GM12865 (cell line): ENCODE measurements around the gene CAMP.
A peak's percentile ranks its signal among the peaks of the same experiment; 100 is the strongest.

Experiments
- DNase-seq: peaks from one replicate; pipeline ENCODE4 v3.0.0; 2010; ENCODE audit warnings: low read depth
- H3K4me3 ChIP-seq: 2 replicates; pipeline ENCODE4 v1.5.1; 2011; ENCODE audit warnings: mild to moderate bottlenecking, low read depth, low read length, control low read depth
- TF ChIP-seq, protein P1 (sequence below): IDR thresholded peaks from 2 replicates; pipeline ENCODE4 v1.5.1; 2011; ENCODE audit warnings: low read length, control low read depth, low read depth, inconsistent platforms; ENCODE audit not compliant: insufficient read depth; ENCODE audit errors: missing control alignments

The CAMP gene

GRCh38 chr3:48238531-48239085 is 15.3 kb downstream of the CAMP start:
- DNase-seq: no peak
- H3K4me3 ChIP-seq: no peak overlapping the region
- TF ChIP-seq, protein P1, sequence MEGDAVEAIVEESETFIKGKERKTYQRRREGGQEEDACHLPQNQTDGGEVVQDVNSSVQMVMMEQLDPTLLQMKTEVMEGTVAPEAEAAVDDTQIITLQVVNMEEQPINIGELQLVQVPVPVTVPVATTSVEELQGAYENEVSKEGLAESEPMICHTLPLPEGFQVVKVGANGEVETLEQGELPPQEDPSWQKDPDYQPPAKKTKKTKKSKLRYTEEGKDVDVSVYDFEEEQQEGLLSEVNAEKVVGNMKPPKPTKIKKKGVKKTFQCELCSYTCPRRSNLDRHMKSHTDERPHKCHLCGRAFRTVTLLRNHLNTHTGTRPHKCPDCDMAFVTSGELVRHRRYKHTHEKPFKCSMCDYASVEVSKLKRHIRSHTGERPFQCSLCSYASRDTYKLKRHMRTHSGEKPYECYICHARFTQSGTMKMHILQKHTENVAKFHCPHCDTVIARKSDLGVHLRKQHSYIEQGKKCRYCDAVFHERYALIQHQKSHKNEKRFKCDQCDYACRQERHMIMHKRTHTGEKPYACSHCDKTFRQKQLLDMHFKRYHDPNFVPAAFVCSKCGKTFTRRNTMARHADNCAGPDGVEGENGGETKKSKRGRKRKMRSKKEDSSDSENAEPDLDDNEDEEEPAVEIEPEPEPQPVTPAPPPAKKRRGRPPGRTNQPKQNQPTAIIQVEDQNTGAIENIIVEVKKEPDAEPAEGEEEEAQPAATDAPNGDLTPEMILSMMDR: no peak

GRCh38 chr3:48240000-48240963 is 17.0 kb downstream of the CAMP start:
- DNase-seq: no peak
- TF ChIP-seq, protein P1: no peak
- H3K4me3 ChIP-seq: peak overlapping the region; percentile 36

DNA sequence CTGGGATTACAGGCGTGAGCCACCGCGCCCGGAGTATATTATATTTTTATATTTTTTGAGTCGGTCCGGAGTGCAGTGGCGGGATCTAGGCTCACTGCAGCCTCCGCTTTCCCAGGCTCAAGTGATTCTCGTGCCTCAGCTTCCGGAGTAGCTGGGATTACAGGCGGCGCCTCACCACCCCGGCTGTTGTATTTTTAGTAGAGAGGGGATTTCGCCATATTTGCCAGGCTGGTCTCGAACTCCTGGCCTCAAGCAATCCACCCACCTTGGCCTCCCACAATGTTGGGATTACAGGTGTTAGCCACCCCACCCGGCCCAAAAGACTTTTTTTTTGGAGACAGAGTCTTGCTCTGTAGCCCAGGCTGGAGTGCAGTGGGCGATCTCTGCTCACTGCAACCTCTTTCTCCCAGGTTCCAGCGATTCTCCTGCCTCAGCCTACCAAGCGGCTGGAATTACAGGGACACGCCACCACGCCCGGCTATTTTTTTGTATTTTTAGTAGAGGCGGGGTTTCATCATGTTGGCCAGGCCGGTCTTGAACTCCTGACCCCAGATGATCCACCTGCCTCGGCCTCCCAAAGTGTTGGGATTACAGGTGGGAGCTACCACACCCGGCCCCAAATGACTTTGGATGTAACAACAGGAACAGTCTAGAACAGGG is 18.6 kb downstream of the CAMP start:
- TF ChIP-seq, protein P1: no peak
- peak; percentile 60 for DNase-seq

GRCh38 chr3:48243886-48244285 is 20.6 kb downstream of the CAMP start:
- DNase-seq: no peak
- TF ChIP-seq, protein P1: no peak
- no peak overlapping the region for H3K4me3 ChIP-seq

More for the DNA sequence above, 18.6 kb downstream of the CAMP start:
- peak overlapping the region; percentile 93 for H3K4me3 ChIP-seq

DNA sequence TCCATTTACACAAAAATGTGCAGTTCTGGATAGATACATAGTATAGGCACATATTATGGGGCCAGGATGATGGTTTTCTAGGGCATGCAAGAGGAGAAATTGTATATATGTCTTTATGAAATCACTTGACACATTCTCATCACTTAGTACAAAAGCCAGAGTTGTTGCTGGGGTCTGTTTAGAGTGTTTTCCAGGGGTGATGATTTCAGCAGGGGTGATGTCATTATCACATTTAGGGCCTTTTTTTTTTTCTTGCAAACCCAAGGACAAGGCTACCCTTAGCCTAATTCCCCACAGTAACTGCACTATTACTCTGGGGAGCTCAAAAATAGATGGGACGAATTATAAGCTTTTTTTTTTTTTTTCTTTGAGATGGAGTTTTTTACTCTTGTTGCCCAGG is 21.2 kb downstream of the CAMP start:
- no peak overlapping the region for H3K4me3 ChIP-seq
- TF ChIP-seq, protein P1: no peak
- no peak for DNase-seq

DNA sequence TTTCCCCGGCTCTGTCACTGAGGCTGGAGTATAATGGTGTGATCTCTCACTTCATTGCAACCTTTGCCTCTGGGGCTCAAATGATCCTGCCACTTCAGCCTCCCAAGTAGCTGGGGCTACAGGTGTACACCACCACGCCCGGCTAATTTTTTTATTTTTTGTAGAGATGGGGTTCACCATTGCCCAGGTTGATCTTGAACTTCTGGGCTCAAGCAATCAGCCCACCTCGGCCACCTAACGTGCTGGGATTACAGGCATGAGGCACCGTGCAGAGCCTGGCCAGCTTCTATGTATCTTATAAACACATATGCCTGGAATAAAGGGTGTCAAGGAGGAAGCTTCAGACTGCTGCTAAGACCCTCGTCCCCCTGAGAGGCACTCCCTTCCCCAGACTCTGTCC is 21.8 kb downstream of the CAMP start:
- H3K4me3 ChIP-seq: no peak overlapping the region
- TF ChIP-seq, protein P1: no peak
- DNase-seq: no peak
